Measurements from ENCODE around the gene THOC3.

DNA sequence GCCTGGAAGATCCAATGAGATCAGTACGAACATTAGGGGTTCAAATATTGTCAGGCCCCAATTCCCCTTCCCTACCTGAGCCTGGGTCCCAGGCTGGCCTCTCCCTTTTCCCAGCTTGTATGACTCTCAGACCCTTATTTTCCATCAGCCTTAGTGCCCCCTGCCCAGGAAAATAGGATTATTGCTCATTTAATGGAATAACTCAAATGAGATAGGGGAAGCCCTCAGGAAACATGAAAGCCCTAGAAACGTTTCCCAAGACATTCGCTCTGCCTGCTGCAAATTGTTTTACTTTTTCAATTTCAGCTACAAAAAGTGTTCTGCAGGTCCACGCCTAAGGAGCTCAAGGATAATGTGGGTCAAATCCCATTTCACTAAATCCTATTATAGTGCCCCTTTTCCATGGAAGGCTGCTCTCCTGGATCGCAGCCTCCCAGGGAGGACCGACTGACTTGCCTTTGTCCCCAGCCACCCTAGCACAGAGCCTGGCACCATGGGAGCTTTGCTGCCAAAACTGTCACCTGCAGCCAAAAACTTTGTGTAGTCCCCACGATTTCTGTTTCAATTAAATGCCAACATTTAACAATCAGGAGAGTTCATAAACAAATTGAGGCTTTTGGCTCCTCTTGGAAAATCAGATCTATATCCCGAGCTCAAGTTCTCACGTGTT, 46.9 kb downstream of the THOC3 start:
- TF ChIP-seq, protein P1, sequence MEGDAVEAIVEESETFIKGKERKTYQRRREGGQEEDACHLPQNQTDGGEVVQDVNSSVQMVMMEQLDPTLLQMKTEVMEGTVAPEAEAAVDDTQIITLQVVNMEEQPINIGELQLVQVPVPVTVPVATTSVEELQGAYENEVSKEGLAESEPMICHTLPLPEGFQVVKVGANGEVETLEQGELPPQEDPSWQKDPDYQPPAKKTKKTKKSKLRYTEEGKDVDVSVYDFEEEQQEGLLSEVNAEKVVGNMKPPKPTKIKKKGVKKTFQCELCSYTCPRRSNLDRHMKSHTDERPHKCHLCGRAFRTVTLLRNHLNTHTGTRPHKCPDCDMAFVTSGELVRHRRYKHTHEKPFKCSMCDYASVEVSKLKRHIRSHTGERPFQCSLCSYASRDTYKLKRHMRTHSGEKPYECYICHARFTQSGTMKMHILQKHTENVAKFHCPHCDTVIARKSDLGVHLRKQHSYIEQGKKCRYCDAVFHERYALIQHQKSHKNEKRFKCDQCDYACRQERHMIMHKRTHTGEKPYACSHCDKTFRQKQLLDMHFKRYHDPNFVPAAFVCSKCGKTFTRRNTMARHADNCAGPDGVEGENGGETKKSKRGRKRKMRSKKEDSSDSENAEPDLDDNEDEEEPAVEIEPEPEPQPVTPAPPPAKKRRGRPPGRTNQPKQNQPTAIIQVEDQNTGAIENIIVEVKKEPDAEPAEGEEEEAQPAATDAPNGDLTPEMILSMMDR (IDR thresholded peaks at IDR 0.05; ENCODE audit: poor library complexity): no peak
- TF ChIP-seq EZH2 (IDR thresholded peaks at IDR 0.05; ENCODE audit: borderline replicate concordance): no peak

All from hepatocyte (in vitro differentiated cells).